IPS-NIHi7 (cell line): Measurements from ENCODE around the gene CD59.
A peak's percentile ranks its signal among the peaks of the same experiment; 100 is the strongest.
"Not testable (repeated sequence)": the region's sequence is repeated elsewhere in the genome, so short reads cannot be mapped to it uniquely, and the experiment has no call there.

Source experiments
- DNase-seq: peaks from one replicate; pipeline ENCODE4 v3.0.0; 2012; ENCODE audit warnings: mixed read lengths; ENCODE audit errors: extremely low spot score

Gene CD59

DNA sequence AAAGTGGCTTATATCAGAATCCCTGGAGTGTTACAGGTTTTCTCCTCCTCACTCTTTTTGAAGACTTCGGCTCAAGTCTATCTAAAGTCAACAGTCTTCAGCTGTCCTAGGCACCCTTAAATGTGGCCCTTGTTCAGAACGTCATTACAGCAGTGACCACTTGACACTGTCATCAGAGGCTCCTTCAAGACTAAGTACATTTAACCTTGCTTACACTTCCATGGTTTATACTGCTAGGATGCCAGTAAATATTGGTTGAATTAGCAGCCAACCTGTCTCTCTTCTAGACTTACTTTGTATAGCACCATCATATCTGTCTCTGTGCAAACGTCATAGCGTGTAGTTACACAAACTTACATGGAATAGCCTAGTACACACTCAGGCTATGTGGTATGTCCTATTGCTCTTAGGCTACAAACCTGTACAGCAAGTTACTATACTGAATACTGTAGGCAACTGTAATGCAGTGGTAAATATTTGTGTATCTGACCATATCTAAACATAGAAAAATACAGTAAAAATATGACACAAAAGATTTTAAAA lies 22.3 kb downstream of the CD59 start:
- DNase-seq = no peak

- DNase-seq = no peak
Observed at GRCh38 chr11:33713151-33713855, 22.9 kb downstream of the CD59 start.

GRCh38 chr11:33712436-33712835 lies 23.8 kb downstream of the CD59 start:
- no peak for DNase-seq

- no peak for DNase-seq
Observed at GRCh38 chr11:33709466-33709865, 26.8 kb downstream of the CD59 start.

DNA sequence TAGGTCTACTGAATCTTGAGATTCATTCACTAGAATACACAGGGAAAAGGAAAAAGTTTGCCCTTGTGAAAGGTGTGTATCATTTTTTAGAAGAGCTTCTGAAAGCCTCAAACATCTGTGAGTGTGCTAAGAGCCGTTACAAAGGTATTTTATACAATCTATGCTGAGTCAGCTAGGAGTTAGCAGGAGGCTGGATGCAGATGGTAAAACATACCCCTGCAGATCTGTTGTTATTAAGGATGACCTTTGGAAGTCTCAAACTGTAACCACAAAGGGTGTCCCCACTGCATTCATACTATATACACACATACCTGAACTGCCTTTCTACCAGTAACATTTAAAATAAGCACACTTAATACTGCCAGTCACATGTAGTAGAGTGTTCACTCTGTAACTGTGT lies 27.2 kb downstream of the CD59 start:
- no peak for DNase-seq

- not testable (repeated sequence) for DNase-seq
Observed at GRCh38 chr11:33707831-33708230, 28.4 kb downstream of the CD59 start.

- no peak for DNase-seq
Observed at GRCh38 chr11:33706966-33707365, 29.3 kb downstream of the CD59 start.

DNA sequence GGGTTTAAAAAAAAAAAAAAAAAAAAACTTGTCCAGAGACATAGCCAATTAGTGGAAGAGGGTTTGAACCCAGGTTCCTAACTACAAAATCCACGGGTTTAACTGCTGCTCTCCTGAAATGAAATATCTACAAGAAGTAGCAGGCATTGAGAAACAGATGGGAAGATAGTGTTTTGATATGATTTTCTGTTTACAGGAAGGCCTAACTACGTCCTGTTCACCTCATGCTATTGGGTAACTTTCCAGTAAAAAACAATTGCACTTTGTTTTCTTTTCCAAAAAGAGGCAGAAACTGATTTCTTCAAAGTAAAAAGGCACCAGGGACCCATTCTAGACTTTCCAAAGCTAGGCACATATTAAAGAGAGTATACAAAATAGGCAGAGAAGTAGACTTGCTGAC lies 29.7 kb downstream of the CD59 start:
- DNase-seq = no peak

DNA sequence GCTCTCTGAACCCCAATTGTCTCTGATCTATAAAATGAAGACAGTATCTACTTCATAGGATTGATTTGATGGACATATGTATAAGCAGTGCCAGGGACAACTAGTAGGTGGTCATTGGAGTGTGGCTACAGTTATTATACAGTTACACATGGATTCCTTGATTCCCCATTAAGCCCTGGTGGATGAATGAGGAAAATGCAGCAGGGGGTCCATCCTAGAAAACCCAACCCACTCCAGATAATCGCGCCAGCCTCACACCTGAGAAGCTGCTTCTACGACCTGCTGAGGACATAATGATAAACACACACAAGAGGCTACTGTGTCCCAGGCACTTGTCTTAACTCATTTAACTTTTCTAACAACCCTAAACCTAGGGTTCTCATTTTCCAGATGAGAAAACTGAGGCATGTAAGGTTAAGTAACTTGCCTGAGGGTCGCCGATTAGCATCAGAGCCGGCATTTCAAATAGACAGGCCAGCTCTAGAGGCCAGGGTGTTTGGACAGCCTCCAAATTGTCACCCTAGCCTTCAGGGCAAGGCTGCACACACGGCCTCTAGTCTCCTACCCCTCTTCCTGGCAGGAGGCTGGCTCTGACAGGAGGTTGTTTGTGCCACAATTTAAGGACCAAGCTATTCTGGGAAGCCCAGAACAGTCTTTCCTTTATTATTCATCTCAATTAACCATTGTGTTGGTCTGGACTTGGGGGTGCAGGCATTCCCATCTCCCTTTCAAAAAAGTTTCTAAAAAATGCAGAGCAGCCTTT lies 31.8 kb downstream of the CD59 start:
- no peak for DNase-seq

DNA sequence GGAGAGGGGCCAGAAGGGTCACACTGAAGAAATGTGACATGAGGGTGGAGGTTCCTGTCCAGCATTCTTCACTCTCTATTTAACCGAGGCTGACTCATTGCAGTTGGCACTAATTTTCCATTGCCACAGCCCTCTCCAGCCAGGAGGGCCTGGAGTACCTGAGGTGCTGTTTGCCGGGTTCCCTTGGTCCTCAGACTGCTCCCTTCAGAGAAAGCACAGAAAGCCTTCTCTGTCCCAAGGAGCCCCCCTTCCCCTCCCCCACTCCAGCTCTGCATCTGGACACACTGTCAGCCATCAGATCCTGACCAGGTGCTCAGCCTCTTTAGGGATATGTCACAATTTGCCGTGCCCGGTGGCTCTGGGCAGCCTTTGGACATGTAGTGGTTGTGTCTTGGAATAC lies 32.4 kb downstream of the CD59 start:
- DNase-seq = no peak

- DNase-seq = no peak
Observed at GRCh38 chr11:33703234-33703633, 33.0 kb downstream of the CD59 start.

DNA sequence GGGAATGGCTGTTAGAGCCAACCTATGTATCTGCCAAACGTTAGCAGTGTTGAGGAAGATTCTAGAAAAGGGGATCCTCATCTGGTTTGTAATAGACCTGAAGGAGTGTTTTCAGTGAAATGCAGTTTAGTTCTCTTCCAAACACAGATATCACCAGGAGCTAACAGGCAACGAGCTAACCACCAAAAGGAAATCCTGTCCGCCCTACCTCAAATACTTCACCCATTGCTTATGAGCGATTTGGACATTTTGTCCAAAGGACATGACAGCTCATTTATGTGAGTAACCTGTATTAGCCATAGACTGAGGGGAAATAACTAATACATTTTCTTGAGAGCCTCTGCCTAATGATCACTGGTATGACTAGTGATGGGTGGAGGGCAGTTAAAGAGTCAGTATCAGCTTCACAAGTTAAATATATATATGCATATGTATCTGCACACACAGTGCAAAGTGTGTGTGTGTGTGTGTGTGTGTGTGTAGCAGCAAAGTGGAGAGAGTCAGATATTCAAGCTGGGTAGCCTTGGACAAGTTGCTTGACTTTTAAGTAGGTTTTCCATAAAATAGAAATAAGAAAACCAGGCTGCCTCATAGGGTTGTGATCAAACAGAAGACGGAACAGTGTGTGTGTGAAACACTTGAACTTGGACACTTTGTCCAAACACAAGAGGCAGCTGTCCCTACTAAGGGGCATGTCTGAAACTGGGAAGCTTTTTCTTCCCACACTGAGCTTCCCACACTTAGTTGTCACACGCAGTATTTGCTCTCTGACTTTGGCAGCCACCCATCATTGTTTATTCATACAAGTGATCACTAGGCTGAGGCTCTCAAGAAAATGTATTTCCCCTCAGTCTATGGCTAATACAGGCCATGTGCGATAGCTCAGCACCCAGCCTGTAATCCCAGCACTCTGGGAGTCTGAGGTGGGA lies 34.7 kb downstream of the CD59 start:
- no peak for DNase-seq

- DNase-seq = peak; percentile 98
Observed at GRCh38 chr11:33700502-33701271, 35.5 kb downstream of the CD59 start, which contains the start of gene C11orf91. TSS of gene C11orf91 (minus strand) at chr11:33700826. CDS start at chr11:33700740, 86 bp downstream.

DNA sequence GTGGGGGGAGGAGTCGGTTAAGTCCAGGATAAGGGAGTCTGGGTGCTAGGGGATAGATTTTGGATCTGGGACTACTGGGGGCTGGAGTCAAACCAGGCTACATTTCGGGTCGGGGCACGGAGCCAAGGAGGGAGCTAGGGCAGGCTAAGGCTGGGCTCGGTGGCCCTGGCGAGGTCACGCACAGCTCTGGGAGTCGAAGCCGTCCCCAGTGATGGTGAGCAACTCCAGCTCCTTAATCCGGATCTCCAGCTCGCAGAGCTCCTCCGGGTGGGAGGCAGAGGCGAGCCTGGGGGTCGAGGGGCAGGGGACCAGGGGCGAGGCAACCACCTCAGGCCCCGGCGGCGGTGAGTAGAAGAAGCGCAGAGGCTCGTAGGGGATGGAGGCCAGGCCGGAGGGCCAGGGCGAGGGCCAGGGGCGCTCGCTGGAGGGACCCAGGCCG lies 36.1 kb downstream of the CD59 start:
- no peak for DNase-seq

GRCh38 chr11:33699515-33700062 lies 36.6 kb downstream of the CD59 start:
- DNase-seq = no peak

DNA sequence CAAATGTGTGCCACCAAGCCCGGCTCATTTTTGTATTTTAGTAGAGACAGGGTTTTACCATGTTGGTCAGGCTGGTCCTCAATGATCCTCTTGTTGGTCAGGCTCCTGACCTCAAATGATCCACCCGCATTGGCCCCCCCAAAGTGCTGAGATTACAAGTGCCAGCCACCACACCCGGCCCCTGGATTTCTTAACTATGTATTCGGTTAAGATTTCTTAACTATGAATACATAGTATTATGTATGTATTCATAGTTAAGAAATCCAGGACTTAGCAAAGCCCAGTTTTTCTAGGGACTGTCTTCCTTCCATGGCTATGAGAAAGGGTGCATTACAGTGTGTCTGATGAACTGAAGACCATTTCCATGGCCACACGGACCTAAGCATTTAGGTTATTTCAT lies 37.3 kb downstream of the CD59 start:
- no peak for DNase-seq

GRCh38 chr11:33697997-33698396 lies 38.2 kb downstream of the CD59 start:
- DNase-seq = no peak

- no peak for DNase-seq
Observed at GRCh38 chr11:33696931-33697638, 39.1 kb downstream of the CD59 start.

DNA sequence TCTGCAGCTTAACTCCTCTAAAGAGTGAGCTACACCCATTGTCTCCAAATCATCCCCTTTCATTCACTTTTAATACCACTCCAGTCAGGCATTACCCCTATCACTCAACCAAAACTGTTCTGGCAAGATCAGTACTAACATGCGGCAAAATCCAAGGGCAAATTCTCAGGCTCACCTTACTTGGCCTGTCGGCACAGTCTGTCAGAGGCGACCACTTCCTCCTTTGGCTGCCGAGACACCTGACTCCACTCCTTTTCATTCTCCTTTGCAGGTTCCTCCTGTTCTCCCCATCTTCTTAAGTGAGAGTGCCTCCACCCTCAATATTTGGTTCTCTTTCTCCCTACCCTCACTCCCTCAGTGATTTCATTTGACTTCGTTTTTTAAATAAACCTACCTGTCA lies 39.8 kb downstream of the CD59 start:
- DNase-seq = no peak

DNA sequence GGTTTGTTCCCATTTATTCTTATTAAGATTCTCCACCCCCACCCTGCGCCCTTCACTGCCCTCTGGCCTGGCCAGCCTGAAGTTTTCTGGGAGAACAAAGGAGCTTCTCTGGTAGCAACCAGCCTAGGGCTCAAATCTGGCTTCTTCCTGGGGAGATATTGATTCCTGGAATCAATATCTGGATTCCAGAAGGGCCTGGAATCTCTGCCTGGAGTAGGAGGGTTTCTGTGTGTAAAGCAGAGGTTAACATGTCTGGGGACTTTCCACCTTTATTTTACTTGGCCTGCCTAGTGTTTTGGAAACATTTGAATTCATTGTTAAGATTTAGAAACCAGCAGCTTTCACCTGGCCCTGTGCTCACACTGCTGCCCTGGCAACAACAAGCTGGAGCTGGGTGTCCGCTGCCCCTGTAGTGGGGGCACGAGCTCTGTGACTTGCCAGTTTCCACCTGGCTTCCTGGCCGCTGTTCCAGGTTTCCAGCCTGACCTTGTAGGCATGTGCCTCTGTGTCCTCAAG lies 41.1 kb downstream of the CD59 start:
- no peak for DNase-seq
